Stomach smooth muscle (tissue), 2 donors: Measurements from ENCODE around the gene CAPN15.

Source experiments
- H3K27ac ChIP-seq: one replicate; pipeline ENCODE4 v1.7.0; 2013; ENCODE audit warnings: mild to moderate bottlenecking, low read length, inconsistent platforms
- H3K27me3 ChIP-seq, 2 donors: one replicate each; pipeline ENCODE4 v1.7.0; 2013; ENCODE audit warnings: low read length in 2 of 2; ENCODE audit not compliant: insufficient read depth in 2 of 2, control insufficient read depth in 1 of 2
- H3K36me3 ChIP-seq, 2 donors: one replicate each; pipeline ENCODE4 v1.7.0; 2013; ENCODE audit warnings: low read length in 2 of 2; ENCODE audit not compliant: control insufficient read depth in 2 of 2, insufficient read depth in 2 of 2
- H3K4me1 ChIP-seq: one replicate; pipeline ENCODE4 v1.7.0; 2013; ENCODE audit warnings: low read length; ENCODE audit not compliant: control insufficient read depth, insufficient read depth
- H3K4me3 ChIP-seq, 2 donors: one replicate each; pipeline ENCODE4 v1.7.0; 2013; ENCODE audit warnings: low read length in 2 of 2
- H3K9ac ChIP-seq, 2 donors: one replicate each; pipeline ENCODE4 v1.7.0; 2013; ENCODE audit warnings: low read length in 2 of 2, mild to moderate bottlenecking in 1 of 2
- H3K9me3 ChIP-seq, 2 donors: one replicate each; pipeline ENCODE4 v1.7.0; 2013; ENCODE audit warnings: low read length in 2 of 2; ENCODE audit not compliant: control insufficient read depth in 2 of 2
- donor health status: healthy.
- donor health status: Pancreatic carcinoma.

CAPN15 gene

GRCh38 chr16:519841-520687, 7.4 kb upstream of the CAPN15 start:
- no peak overlapping the region for H3K9ac ChIP-seq
- H3K27me3 ChIP-seq, result no peaks in the 10 kb centered on the region
- H3K9me3 ChIP-seq, result no peaks in the 10 kb centered on the region
- H3K4me1 ChIP-seq, result peaks cover 2% of the 10 kb centered on the region
- no peak overlapping the region for H3K4me3 ChIP-seq
- H3K27ac ChIP-seq, result no peak overlapping the region
- peaks cover 17 to 25% of the 10 kb centered on the region in 2 donors for H3K36me3 ChIP-seq

- no peaks in the 10 kb centered on the region for H3K27me3 ChIP-seq
- peaks cover 9% of the 10 kb centered on the region for H3K4me1 ChIP-seq
- peaks cover 17 to 20% of the 10 kb centered on the region in 2 donors for H3K36me3 ChIP-seq
- H3K9me3 ChIP-seq, result no peaks in the 10 kb centered on the region
- H3K9ac ChIP-seq, result no peak overlapping the region
- H3K27ac ChIP-seq, result no peak overlapping the region
- H3K4me3 ChIP-seq, result no peak overlapping the region
Measured at GRCh38 chr16:520847-521246, 6.7 kb upstream of the CAPN15 start.

GRCh38 chr16:521381-522210, 5.9 kb upstream of the CAPN15 start:
- Histone ChIP-seq H3K36me3 (peaks cover 16 to 17% of the 10 kb centered on the region in 2 donors), H3K9me3 (no peaks in the 10 kb centered on the region), H3K9ac (no peak overlapping the region), H3K27ac (no peak overlapping the region), H3K4me3 (no peak overlapping the region), H3K4me1 (peaks cover 17% of the 10 kb centered on the region), H3K27me3 (no peaks in the 10 kb centered on the region)

GRCh38 chr16:522320-523096, 5.0 kb upstream of the CAPN15 start:
- no peaks in the 10 kb centered on the region for H3K27me3 ChIP-seq
- H3K27ac ChIP-seq, result no peak overlapping the region
- peaks cover 21% of the 10 kb centered on the region for H3K4me1 ChIP-seq
- H3K36me3 ChIP-seq, result peaks cover 14 to 17% of the 10 kb centered on the region in 2 donors
- no peak overlapping the region for H3K9ac ChIP-seq
- no peak overlapping the region for H3K4me3 ChIP-seq
- H3K9me3 ChIP-seq, result no peaks in the 10 kb centered on the region

GRCh38 chr16:523097-523741, 4.3 kb upstream of the CAPN15 start:
- no peak overlapping the region for H3K27ac ChIP-seq
- no peak overlapping the region for H3K9ac ChIP-seq
- no peaks in the 10 kb centered on the region for H3K27me3 ChIP-seq
- H3K36me3 ChIP-seq, result peaks cover 14 to 17% of the 10 kb centered on the region in 2 donors
- no peak overlapping the region for H3K4me3 ChIP-seq
- H3K4me1 ChIP-seq, result peaks cover 21% of the 10 kb centered on the region
- no peaks in the 10 kb centered on the region for H3K9me3 ChIP-seq

- Histone ChIP-seq H3K4me3 (no peak overlapping the region), H3K27me3 (no peaks in the 10 kb centered on the region), H3K4me1 (peaks cover 33% of the 10 kb centered on the region), H3K9ac (no peak overlapping the region), H3K9me3 (no peaks in the 10 kb centered on the region), H3K36me3 (peaks cover 8 to 16% of the 10 kb centered on the region in 2 donors), H3K27ac (no peak overlapping the region)
Measured at GRCh38 chr16:524274-525040, 3.1 kb upstream of the CAPN15 start.

GRCh38 chr16:525123-525519, 2.4 kb upstream of the CAPN15 start:
- Histone ChIP-seq H3K4me3 (peak overlapping the region in 1 of 2 donors; percentile 85), H3K27ac (no peak overlapping the region), H3K36me3 (peaks cover 6 to 9% of the 10 kb centered on the region in 2 donors), H3K4me1 (peaks cover 40% of the 10 kb centered on the region), H3K9ac (no peak overlapping the region), H3K9me3 (no peaks in the 10 kb centered on the region), H3K27me3 (no peaks in the 10 kb centered on the region)

- Histone ChIP-seq H3K4me1 (peaks cover 41% of the 10 kb centered on the region), H3K4me3 (peak overlapping the region in 1 of 2 donors; percentile 85), H3K27me3 (no peaks in the 10 kb centered on the region), H3K9me3 (no peaks in the 10 kb centered on the region), H3K27ac (peak overlapping the region; percentile 89), H3K36me3 (peaks cover 1 to 4% of the 10 kb centered on the region in 2 donors), H3K9ac (peak overlapping the region; percentile 73 to 87)
Measured at GRCh38 chr16:525520-526180, 1.9 kb upstream of the CAPN15 start.

- peak overlapping the region; percentile 55 to 85 for H3K4me3 ChIP-seq
- H3K36me3 ChIP-seq, result no peaks in the 10 kb centered on the region
- peak overlapping the region; percentile 89 for H3K27ac ChIP-seq
- peaks cover 41% of the 10 kb centered on the region for H3K4me1 ChIP-seq
- no peaks in the 10 kb centered on the region for H3K27me3 ChIP-seq
- no peaks in the 10 kb centered on the region for H3K9me3 ChIP-seq
- peak overlapping the region; percentile 73 to 87 for H3K9ac ChIP-seq
Measured at GRCh38 chr16:526181-527014, 1.1 kb upstream of the CAPN15 start.
